ENCODE measurements around the gene CABYR. TPM values are rescaled to one million over a fixed set of nuclear protein-coding genes. Genes with fewer than 3 reads are reported as not detected.

CABYR gene
- total and polyA plus RNA-seq, 7 donors: 0.04 to 1.2 (median 0.21) TPM; not detected in 4

- 39 to 53% (median 40%) methylated on average over 5 of the region's 5 CpGs for WGBS, 3 donors
- Histone ChIP-seq H3K4me1 (peaks cover 46% of the 10 kb centered on the region), H3K27ac (no peak overlapping the region), H3K4me3 (no peak overlapping the region), H3K27me3 (ENCODE audit: insufficient read depth in 3 of 3, low read length in 2 of 3) (no peaks in the 10 kb centered on the region), H3K36me3 (ENCODE audit: insufficient read depth in 1 of 2, low read depth in 1 of 2) (peaks cover 0 to 4% of the 10 kb centered on the region in 2 donors), H3K9me3 (no peaks in the 10 kb centered on the region)
- TF ChIP-seq CTCF (IDR thresholded peaks at IDR 0.05): no peak
- DNase-seq: no peak
- no peak for ATAC-seq
- intact Hi-C loops (cut with DNase I): no loop called here
Measured at GRCh38 chr18:24188120-24188519, 49.3 kb downstream of the CABYR start.

GRCh38 chr18:24189007-24189528 is 50.2 kb downstream of the CABYR start:
- intact Hi-C loops (cut with DNase I): no loop called here
- Histone ChIP-seq H3K9me3 (no peaks in the 10 kb centered on the region), H3K36me3 (ENCODE audit: insufficient read depth in 1 of 2, low read depth in 1 of 2) (peaks cover 0 to 4% of the 10 kb centered on the region in 2 donors), H3K27me3 (ENCODE audit: insufficient read depth in 3 of 3, low read length in 2 of 3) (no peaks in the 10 kb centered on the region), H3K4me3 (no peak overlapping the region), H3K4me1 (peaks cover 49% of the 10 kb centered on the region), H3K27ac (peak overlapping the region; percentile 51)
- 41 to 51% (median 42%) methylated on average over 6 of the region's 6 CpGs for WGBS, 3 donors
- ATAC-seq (peak in 3 of 4 donors; percentile 30 to 63 (median 36)), DNase-seq (no peak)
- TF ChIP-seq CTCF (IDR thresholded peaks at IDR 0.05): no peak

GRCh38 chr18:24189664-24190346 is 50.9 kb downstream of the CABYR start:
- Histone ChIP-seq H3K4me3 (no peak overlapping the region), H3K27me3 (ENCODE audit: insufficient read depth in 3 of 3, low read length in 2 of 3) (no peaks in the 10 kb centered on the region), H3K9me3 (no peaks in the 10 kb centered on the region), H3K36me3 (ENCODE audit: insufficient read depth in 1 of 2, low read depth in 1 of 2) (peaks cover 0 to 4% of the 10 kb centered on the region in 2 donors), H3K27ac (peak overlapping the region; percentile 51), H3K4me1 (peaks cover 49% of the 10 kb centered on the region)
- WGBS, 3 donors: 79 to 90% (median 79%) methylated on average over 15 of the region's 15 CpGs
- DNase-seq (no peak), ATAC-seq (peak; percentile 39 to 62 (median 50))
- intact Hi-C loops (cut with DNase I): no loop called here
- TF ChIP-seq CTCF (IDR thresholded peaks at IDR 0.05): no peak

GRCh38 chr18:24190590-24190989 is 51.7 kb downstream of the CABYR start:
- no peak for TF ChIP-seq CTCF (IDR thresholded peaks at IDR 0.05)
- H3K36me3 ChIP-seq (ENCODE audit: insufficient read depth in 1 of 2, low read depth in 1 of 2): peaks cover 0 to 2% of the 10 kb centered on the region in 2 donors
- ATAC-seq (peak; percentile 57 to 71 (median 63)), DNase-seq (no peak)
- no peaks in the 10 kb centered on the region for H3K27me3 ChIP-seq (ENCODE audit: insufficient read depth in 3 of 3, low read length in 2 of 3)
- intact Hi-C loops (cut with DNase I): no loop called here
- no peak overlapping the region for H3K4me3 ChIP-seq
- H3K27ac ChIP-seq: peak overlapping the region; percentile 51
- no peaks in the 10 kb centered on the region for H3K9me3 ChIP-seq
- H3K4me1 ChIP-seq: peaks cover 49% of the 10 kb centered on the region
- WGBS, 3 donors: 26 to 60% (median 33%) methylated on average over 2 of the region's 2 CpGs
